ENCODE data around the gene HIGD2B.
"Not testable (repeated sequence)": the region's sequence is repeated elsewhere in the genome, so short reads cannot be mapped to it uniquely, and the experiment has no call there.

HIGD2B gene

DNA sequence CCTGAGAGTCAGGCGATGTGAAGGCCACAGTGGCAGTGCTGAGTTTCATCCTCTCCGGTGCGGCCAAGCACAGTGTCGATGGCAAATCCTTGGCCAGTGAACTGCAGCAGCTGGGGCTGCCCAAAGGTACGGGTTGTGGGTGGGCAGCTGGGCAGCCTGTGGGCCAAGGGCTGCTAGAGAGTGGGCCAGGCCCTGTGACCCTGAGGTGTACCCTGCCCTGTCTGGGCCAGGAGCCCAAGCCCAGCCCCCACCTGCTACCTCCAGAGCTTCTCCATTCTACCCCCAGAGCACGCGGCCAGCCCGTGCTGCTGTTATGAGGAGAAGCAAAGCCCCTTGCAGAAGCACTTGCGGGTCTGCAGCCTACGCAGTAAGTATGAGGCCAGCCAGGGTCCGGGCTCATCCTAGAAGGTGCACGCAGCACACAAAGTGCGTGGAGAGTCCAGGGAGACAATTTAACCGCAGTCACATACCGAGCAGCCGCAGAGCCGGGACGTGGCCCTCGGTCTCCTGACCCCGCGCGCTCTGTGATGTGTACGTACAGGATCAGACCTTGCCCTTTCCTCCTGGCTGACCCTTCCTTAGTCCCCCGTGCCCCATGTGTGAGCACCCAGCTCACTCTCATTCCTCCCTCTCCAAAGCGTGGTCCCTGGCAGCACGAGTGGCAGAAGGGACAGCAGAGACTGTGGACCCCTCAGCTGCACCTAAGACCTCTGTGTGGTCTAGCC lies 46.1 kb downstream of the HIGD2B start:
- not testable (repeated sequence) for H3K79me1 ChIP-seq (replicated peaks; ENCODE audit: low read length, poor library complexity, severe bottlenecking); H2BK12ac ChIP-seq (ENCODE audit: low read length in 2 of 2); H2BK120ac ChIP-seq (ENCODE audit: low read depth, low read length); H3K4ac ChIP-seq (ENCODE audit: low read depth in 1 of 2, low read length in 2 of 2); H2AFZ ChIP-seq (ENCODE audit: low read depth, low read length); H3K36me3 ChIP-seq (ENCODE audit: control insufficient read depth in 1 of 2, insufficient read depth in 2 of 2, low read depth in 1 of 2, low read length in 2 of 2); DNase-seq; H3K23ac ChIP-seq (ENCODE audit: low read length in 2 of 2); H2BK15ac ChIP-seq (ENCODE audit: low read depth, poor library complexity, severe bottlenecking); H4K91ac ChIP-seq (ENCODE audit: low read length); H3K27ac ChIP-seq (ENCODE audit: low read length, poor library complexity, severe bottlenecking); H3K18ac ChIP-seq (ENCODE audit: low read depth in 1 of 2, low read length in 2 of 2); H2BK5ac ChIP-seq (ENCODE audit: low read depth, low read length, poor library complexity, severe bottlenecking); H3K4me1 ChIP-seq (ENCODE audit: control insufficient read depth, insufficient read depth, low read depth, low read length); H4K8ac ChIP-seq (ENCODE audit: low read length); H3K4me2 ChIP-seq (ENCODE audit: low read length, poor library complexity, severe bottlenecking); H3K9ac ChIP-seq (ENCODE audit: low read length); H3K27me3 ChIP-seq (ENCODE audit: control insufficient read depth in 1 of 2, insufficient read depth in 1 of 2, low read length in 2 of 2); H3K14ac ChIP-seq (ENCODE audit: low read length in 2 of 2); H2AK5ac ChIP-seq (ENCODE audit: low read length, severe bottlenecking); H3K4me3 ChIP-seq (ENCODE audit: insufficient read depth in 1 of 2, low read depth in 1 of 2, low read length in 2 of 2); H3K9me3 ChIP-seq (ENCODE audit: control insufficient read depth, low read length)
- no CpG with 5 or more reads among the region's 26 CpGs for WGBS

DNA sequence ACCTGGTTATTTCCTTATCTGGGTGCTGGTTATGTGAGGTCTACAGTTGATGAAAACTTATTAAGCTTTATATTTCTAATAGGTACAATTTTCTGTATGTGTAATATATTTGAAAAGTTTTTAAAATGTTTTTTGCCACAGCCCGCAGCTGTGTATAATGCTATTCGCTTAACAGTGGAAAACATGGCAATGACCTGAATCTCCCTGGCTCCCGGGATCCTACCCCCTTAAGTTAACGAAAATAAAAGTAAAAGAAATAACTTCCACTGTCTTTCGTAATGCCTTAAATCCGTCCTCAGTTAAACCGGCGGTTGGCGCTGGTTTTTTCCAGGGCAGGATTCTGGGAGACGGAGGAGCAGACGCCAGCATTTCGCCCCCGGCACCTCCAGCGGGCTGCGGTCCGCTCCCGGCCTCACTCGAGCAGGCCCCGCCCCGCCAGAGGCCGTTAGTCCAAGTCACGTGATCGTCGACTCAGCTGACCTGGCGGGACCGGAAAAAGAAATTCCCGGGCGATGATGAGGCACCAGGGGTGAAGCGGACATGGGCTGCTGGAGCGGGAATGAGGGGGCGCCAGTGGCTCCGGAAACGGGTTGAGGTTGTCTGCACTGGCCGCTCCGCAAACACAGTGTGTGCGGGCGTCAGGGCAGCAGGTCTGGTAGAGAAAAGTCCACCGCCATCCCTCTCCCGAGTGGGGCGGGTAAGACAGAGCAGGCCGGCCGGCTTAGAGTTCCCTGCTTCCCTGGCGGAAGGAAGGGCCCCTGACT lies 49.3 kb downstream of the HIGD2B start:
- H4K8ac ChIP-seq (ENCODE audit: low read length); H3K23ac ChIP-seq (ENCODE audit: low read length in 2 of 2); H3K14ac ChIP-seq (ENCODE audit: low read length in 2 of 2); H2AFZ ChIP-seq (ENCODE audit: low read depth, low read length); H3K4ac ChIP-seq (ENCODE audit: low read depth in 1 of 2, low read length in 2 of 2); H2BK12ac ChIP-seq (ENCODE audit: low read length in 2 of 2); H3K4me1 ChIP-seq (ENCODE audit: control insufficient read depth, insufficient read depth, low read depth, low read length); H3K9me3 ChIP-seq (ENCODE audit: control insufficient read depth, low read length); H3K27ac ChIP-seq (ENCODE audit: low read length, poor library complexity, severe bottlenecking); H2BK120ac ChIP-seq (ENCODE audit: low read depth, low read length); H2BK15ac ChIP-seq (ENCODE audit: low read depth, poor library complexity, severe bottlenecking); H3K36me3 ChIP-seq (ENCODE audit: control insufficient read depth in 1 of 2, insufficient read depth in 2 of 2, low read depth in 1 of 2, low read length in 2 of 2); H3K79me1 ChIP-seq (replicated peaks; ENCODE audit: low read length, poor library complexity, severe bottlenecking); H3K18ac ChIP-seq (ENCODE audit: low read depth in 1 of 2, low read length in 2 of 2); H3K27me3 ChIP-seq (ENCODE audit: control insufficient read depth in 1 of 2, insufficient read depth in 1 of 2, low read length in 2 of 2); H2BK5ac ChIP-seq (ENCODE audit: low read depth, low read length, poor library complexity, severe bottlenecking); H4K91ac ChIP-seq (ENCODE audit: low read length); H2AK5ac ChIP-seq (ENCODE audit: low read length, severe bottlenecking): not testable (repeated sequence)
- H3K4me2 ChIP-seq (ENCODE audit: low read length, poor library complexity, severe bottlenecking): peak overlapping the region; percentile 53
- H3K4me3 ChIP-seq (ENCODE audit: insufficient read depth in 1 of 2, low read depth in 1 of 2, low read length in 2 of 2): peak overlapping the region in 1 of 2 experiments; percentile 44
- DNase-seq: peak; percentile 85
- peak overlapping the region; percentile 70 for H3K9ac ChIP-seq (ENCODE audit: low read length)
- WGBS: no CpG with 5 or more reads among the region's 43 CpGs

DNA sequence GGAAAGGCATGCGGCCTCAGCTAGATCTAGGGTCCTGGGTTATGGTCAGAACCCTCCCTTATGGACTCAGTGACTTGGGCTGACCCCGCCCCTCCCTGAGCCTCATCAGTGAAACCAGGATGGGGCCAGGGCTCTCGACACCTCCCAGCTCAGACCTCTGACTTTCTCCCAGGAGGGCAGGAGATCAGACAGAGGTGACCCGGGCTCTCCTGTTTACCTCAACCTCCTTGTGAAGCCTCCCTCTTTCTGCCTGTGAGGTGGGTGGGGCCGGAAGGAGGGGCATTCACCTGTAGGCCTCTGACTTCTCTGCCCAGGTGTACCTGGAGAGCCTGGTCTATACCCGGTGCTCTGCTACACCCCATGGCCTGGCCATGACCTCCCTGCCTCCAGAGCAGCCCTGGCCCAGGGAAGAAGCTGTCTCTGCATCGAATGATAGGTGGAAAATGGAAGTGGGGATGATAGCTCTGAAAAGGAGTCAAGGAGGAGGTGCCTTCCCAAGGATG lies 56.9 kb downstream of the HIGD2B start:
- not testable (repeated sequence) for H3K79me1 ChIP-seq (replicated peaks; ENCODE audit: low read length, poor library complexity, severe bottlenecking); H2BK15ac ChIP-seq (ENCODE audit: low read depth, poor library complexity, severe bottlenecking); H3K9me3 ChIP-seq (ENCODE audit: control insufficient read depth, low read length); H2AK5ac ChIP-seq (ENCODE audit: low read length, severe bottlenecking); H3K4ac ChIP-seq (ENCODE audit: low read depth in 1 of 2, low read length in 2 of 2); H3K18ac ChIP-seq (ENCODE audit: low read depth in 1 of 2, low read length in 2 of 2); H3K27ac ChIP-seq (ENCODE audit: low read length, poor library complexity, severe bottlenecking); H4K8ac ChIP-seq (ENCODE audit: low read length); H2AFZ ChIP-seq (ENCODE audit: low read depth, low read length); H3K4me2 ChIP-seq (ENCODE audit: low read length, poor library complexity, severe bottlenecking); H2BK120ac ChIP-seq (ENCODE audit: low read depth, low read length); H3K14ac ChIP-seq (ENCODE audit: low read length in 2 of 2); H2BK5ac ChIP-seq (ENCODE audit: low read depth, low read length, poor library complexity, severe bottlenecking); H3K36me3 ChIP-seq (ENCODE audit: control insufficient read depth in 1 of 2, insufficient read depth in 2 of 2, low read depth in 1 of 2, low read length in 2 of 2); H3K4me3 ChIP-seq (ENCODE audit: insufficient read depth in 1 of 2, low read depth in 1 of 2, low read length in 2 of 2); H3K4me1 ChIP-seq (ENCODE audit: control insufficient read depth, insufficient read depth, low read depth, low read length); H2BK12ac ChIP-seq (ENCODE audit: low read length in 2 of 2); H3K27me3 ChIP-seq (ENCODE audit: control insufficient read depth in 1 of 2, insufficient read depth in 1 of 2, low read length in 2 of 2); DNase-seq; H3K23ac ChIP-seq (ENCODE audit: low read length in 2 of 2); H3K9ac ChIP-seq (ENCODE audit: low read length); H4K91ac ChIP-seq (ENCODE audit: low read length)
- WGBS: 72% methylated on average over 7 of the region's 7 CpGs

DNA sequence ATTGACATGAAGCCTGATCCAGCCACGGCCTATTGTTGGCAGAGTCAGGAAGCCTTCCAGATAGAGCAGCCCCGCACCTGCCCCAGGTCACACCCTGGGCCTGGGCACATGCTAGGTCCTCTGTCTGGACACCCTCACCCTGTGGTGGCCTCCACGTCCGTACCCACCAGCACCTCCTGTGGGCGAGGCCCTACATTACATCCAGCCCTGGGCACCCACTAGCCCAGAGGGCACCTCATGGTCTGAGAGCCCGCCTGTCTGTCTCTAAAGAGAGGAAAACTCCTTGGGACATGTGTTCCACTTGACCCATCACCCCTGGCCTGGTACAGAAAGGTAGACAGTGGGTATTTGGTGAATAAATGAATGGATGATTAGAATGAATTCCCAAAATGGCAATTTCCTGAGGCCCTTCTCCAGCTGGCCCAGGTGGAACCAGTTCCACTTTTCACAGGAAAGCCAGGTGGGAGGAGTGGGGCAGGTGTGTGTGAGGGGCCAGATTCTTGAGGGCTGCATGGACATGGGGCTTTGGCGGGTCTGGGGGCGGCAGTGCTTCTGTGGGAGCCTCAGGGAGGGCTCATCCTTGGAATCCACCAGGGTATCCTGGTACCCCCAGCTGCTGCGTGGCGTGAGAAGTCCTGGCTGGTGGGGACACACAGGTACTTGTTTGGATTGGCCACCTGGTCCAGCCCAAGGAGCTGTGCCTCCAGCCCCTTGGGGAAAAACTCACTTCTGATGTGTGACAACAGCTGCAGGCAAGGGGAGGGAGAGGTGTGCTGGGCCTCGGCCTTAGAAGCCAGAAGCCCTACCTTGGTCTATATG lies 57.5 kb downstream of the HIGD2B start:
- 90% methylated on average over 10 of the region's 11 CpGs for WGBS
- H3K23ac ChIP-seq (ENCODE audit: low read length in 2 of 2); H3K4me2 ChIP-seq (ENCODE audit: low read length, poor library complexity, severe bottlenecking); H2BK12ac ChIP-seq (ENCODE audit: low read length in 2 of 2); H3K4me3 ChIP-seq (ENCODE audit: insufficient read depth in 1 of 2, low read depth in 1 of 2, low read length in 2 of 2); H2AK5ac ChIP-seq (ENCODE audit: low read length, severe bottlenecking); H2BK15ac ChIP-seq (ENCODE audit: low read depth, poor library complexity, severe bottlenecking); DNase-seq; H2BK5ac ChIP-seq (ENCODE audit: low read depth, low read length, poor library complexity, severe bottlenecking); H4K91ac ChIP-seq (ENCODE audit: low read length); H2BK120ac ChIP-seq (ENCODE audit: low read depth, low read length); H3K4ac ChIP-seq (ENCODE audit: low read depth in 1 of 2, low read length in 2 of 2); H3K36me3 ChIP-seq (ENCODE audit: control insufficient read depth in 1 of 2, insufficient read depth in 2 of 2, low read depth in 1 of 2, low read length in 2 of 2); H3K9ac ChIP-seq (ENCODE audit: low read length); H3K18ac ChIP-seq (ENCODE audit: low read depth in 1 of 2, low read length in 2 of 2); H3K27me3 ChIP-seq (ENCODE audit: control insufficient read depth in 1 of 2, insufficient read depth in 1 of 2, low read length in 2 of 2); H3K4me1 ChIP-seq (ENCODE audit: control insufficient read depth, insufficient read depth, low read depth, low read length); H3K27ac ChIP-seq (ENCODE audit: low read length, poor library complexity, severe bottlenecking); H2AFZ ChIP-seq (ENCODE audit: low read depth, low read length); H3K79me1 ChIP-seq (replicated peaks; ENCODE audit: low read length, poor library complexity, severe bottlenecking); H3K14ac ChIP-seq (ENCODE audit: low read length in 2 of 2); H4K8ac ChIP-seq (ENCODE audit: low read length); H3K9me3 ChIP-seq (ENCODE audit: control insufficient read depth, low read length): not testable (repeated sequence)
